Left cardiac atrium (tissue), 4 donors: Measurements from ENCODE around the gene ADAMTS17. TPM values are rescaled to one million over a fixed set of nuclear protein-coding genes. Genes with fewer than 3 reads are reported as not detected.
A peak's percentile ranks its signal among the peaks of the same experiment; 100 is the strongest.
"Not testable (repeated sequence)": the region's sequence is repeated elsewhere in the genome, so short reads cannot be mapped to it uniquely, and the experiment has no call there.

ENCODE experiments used
- ATAC-seq, 2 donors: fragments of 200-7000 bp; cut with Tn5 transposase; one replicate each; pipeline ENCODE4 v1.9.1; 2020; ENCODE audit warnings: mild to moderate bottlenecking in 2 of 2, moderate library complexity in 2 of 2
- DNase-seq: peaks from one replicate; pipeline ENCODE4 v3.0.0-alpha.2; 2020
- intact Hi-C, 2 donors: fragments of 100-400 bp; cut with DNase I; formaldehyde crosslinking; loops; one replicate each; pipeline versions ENCODE4 v1.14.1 to v1.15.1; 2022 to 2023
- total RNA-seq, 2 donors: library from RNA; stranded (reverse); fragmentation: NEBNext Ultra II Directional; extraction: Animal tissue kit (Norgen Biotek cat#: 25700); gene quantifications; one replicate each; pipeline ENCODE4 v1.2.1, GENCODE V29; 2021
- donor health status: DM: no; HTN: yes; CAD: no.
- donor health status: DM: no; HTN: yes; CAD: no; lungs with severe emphysema.
- donor health status: DM: yes; HTN: yes; CAD: no.
- donor health status: Dilated cardiomyopathy.

Gene ADAMTS17
- total RNA-seq, 2 donors from 2014 or later, result 3.2 to 6.3 TPM

DNA sequence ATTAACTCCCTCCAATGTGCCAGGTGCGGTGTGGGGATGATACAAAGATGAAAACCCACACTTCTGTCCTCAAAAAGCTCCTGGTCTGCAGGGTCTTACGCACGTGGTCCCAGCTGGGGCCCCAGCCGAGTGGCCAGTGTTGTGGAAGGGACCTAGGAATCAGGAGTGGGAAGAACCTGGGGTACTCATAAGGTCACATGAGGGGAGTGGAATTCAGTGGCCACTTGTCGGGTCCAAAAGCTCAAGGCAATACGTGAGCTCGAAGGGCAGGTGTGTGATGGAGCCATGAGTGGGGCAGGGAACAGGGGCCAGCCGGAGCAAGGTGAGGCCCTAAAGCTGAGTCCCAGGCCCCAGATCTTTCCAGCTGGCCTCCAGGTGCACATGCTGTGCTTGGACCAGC is 348.5 kb downstream of the ADAMTS17 start:
- ATAC-seq (no peak), DNase-seq (no peak)
- intact Hi-C loops, result no loop called here

DNA sequence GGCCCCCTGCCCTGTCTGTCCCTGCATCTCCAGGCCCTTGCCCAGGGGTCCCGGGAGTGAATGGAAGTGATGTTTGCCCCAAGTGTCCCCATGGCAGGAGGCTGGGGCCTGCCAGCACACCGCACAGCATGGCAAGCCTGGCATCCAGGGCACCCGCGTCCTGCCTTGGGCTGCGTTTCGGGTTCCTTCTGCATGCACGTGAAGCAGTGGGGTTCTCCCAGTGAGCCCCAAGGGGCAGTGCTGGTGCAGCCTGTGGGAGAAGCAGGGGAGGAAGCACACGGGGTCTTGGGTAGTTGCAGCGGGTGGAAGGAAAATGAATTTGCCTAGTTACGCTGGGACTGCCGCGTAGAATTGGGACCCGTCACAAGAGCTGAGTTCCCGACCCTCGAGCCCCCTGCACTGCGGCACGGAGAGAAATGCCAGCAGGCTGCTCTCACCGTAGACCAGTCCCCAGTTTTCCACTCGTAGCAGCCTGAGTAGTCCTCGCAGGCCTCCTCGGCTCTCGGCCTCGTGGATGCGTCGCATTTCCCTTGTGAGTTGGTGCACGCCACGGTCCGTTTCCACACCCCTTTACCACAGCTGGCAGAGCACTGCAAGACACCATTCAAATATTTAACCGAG is 349.1 kb downstream of the ADAMTS17 start:
- DNase-seq (no peak), ATAC-seq (no peak)

DNA sequence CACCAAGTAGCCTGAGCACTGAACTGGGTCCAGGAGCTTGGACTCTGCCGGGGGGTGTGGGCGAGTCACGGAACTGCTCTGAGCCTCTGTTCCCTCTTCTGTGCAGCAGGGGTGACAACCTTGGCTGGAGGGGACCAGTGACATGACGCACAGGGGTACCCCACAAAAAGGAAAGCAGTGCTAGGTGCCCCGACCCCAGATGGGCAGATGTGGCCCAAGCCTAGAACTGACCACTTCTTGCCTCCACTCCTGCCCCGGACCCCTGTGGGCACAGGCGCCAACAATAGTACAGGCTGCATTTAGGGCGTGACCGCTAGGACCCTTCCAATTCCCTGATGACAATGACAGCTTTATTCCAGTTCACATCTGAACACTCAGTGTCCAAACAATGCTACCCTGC is 352.7 kb downstream of the ADAMTS17 start:
- ATAC-seq (no peak), DNase-seq (no peak)
- intact Hi-C loops, result no loop called here

More for the DNA sequence above, 349.1 kb downstream of the ADAMTS17 start:
- intact Hi-C loops, result no loop called here

DNA sequence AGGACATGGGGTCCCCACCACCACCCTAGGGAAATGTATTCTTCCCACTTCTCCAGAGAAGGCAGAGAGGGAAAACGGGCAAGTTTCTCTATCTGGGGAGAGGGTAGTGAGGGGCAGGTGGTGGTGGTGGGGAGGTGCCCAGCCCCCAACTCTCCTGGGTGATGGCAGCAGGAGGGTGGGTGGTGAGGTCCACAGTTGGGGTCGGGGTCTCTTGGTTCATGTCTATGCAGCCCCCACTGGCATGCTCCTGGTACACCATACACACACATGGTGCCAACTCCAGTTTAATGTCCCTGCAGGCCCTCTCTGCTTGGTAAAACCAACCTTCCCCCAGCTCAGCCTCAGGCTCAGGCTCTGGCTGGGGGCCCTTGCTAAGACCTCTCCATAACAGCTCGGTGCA is 354.1 kb downstream of the ADAMTS17 start:
- DNase-seq (no peak), ATAC-seq (no peak)
- intact Hi-C loops, result no loop called here

DNA sequence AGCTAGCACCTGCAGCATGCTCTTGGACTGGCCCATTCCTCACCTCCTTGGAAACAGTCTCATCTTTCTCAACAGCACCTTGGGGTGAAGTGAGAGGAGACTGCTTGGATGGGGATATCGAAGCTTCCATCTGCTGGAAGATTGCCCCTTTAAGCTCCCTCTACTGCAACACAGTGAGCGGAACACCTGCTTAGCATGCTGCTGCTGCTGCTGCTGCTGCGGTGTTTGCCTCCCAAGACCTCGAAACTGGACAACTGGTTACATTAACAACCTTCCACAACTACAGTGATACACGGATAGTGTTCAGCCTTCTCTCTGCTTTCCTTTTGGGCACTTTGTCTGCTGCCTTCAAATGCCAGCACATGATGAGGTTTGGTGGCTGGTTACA is 354.7 kb downstream of the ADAMTS17 start:
- no peak for DNase-seq
- no peak for ATAC-seq
- intact Hi-C loops, result no loop called here

DNA sequence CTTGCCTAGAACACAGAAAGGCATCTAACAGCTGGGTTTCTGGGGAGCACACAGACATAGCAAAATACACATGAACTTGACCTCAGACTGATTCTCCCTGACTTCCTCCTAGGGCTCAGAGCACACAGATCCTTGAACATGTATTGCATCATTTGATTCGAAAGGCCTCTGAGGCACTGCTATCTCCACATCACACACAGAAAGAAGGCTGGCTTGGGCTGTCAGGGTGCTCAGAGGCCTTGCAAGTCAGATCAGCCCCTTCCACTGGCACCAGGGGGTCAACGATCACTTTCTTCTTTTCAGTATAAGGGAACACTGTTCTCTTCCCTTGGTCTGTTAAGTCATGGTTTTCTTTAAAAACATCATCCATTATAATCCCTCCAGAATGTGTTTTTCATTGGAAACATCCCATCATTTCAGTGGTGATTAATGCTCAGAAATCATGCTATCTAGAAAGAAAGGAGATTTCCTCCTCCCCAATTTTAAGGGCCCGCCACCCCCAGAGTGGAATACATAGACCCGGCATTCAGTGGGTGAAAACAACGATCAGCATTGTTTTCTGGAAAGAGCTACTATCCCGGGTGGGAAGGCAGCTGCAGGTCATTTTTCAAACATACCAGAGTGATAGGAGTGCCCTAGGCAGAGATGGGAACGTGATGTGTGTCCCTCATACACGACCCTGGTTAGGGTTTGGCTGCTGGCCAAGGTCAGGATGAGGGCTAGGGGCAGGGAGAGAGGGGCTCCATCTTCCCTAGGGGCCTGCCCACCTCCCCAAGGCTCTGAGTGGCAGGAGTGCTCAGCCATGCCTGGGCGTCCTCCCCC is 355.3 kb downstream of the ADAMTS17 start:
- intact Hi-C loops, result no loop called here
- ATAC-seq (no peak), DNase-seq (no peak)

DNA sequence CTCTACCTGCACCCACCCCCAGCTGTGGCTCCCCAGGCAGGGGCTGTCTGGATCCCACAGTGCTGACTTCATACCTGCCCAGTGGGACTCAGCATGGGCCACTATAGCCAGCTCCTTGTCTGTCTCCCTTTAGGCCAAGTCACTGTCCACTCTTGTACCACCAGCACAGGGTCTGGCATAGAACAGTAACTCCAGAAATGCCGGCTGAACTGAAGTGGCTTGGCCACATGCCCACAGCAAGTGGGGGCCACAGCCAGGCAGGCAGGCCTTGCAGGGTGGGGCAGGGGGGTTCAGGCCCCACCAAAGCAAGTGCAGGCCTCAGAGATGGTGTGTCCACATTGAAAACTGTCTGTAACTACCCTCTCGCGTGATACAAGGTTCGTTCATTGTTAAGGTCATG is 355.9 kb downstream of the ADAMTS17 start:
- intact Hi-C loops, result no loop called here
- DNase-seq (no peak), ATAC-seq (no peak)

DNA sequence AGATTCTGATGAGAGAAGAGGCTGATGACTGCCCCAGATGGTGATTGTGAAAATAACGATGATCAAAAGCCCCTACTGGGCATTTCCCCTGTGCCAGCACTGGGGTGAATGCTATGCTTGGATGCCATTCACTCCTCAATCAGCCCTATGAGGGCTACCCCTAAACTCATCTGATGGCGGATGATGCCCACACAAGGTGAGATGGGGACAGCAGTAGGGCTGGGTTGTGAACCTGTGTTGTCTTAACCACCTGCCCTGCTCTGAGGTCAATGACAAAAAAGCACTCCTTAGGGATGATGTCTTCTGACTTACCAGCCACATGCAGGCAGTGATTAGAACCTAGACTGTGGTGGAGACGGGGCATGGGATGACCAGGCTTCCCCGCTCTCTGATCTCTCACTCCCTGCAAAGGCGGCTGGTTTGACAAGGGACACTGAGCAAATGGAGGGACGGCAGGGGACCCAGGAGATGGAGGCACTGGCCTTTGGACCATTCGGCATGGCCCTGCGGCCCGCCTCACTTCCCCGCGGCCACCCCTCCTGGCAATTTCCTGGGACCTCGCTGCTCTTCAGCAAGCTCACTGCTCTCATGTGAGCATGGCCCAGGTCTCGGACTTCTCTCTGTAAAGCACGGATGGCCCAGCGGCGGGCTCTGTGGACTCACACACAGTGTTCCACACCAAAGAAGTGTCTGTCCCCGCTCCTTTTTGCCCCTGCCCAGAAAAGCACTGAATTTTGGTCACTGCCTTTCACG is 357.1 kb downstream of the ADAMTS17 start:
- ATAC-seq, result no peak
- intact Hi-C loops, result no loop called here
- no peak for DNase-seq

DNA sequence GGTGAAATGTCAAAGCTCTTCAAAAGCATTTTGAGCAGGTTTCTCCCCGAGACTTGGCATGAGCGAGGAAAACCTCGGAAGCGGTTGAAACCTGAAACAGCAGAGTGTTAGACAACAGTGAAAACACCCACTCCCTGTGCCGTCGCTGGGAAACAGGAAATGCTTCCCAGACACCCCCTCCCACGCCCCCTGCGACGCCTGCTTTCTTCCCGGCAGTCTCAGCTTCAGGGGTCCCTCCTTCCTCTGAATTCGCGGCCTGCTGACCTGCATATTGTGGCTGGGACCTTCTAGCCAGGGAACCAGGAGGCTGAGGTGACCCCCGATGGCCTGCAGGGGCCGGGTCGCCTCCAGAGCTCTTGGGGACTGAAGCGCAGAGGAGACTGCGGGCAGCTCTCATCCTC is 357.9 kb downstream of the ADAMTS17 start:
- DNase-seq (no peak), ATAC-seq (no peak)
- intact Hi-C loops, result no loop called here

DNA sequence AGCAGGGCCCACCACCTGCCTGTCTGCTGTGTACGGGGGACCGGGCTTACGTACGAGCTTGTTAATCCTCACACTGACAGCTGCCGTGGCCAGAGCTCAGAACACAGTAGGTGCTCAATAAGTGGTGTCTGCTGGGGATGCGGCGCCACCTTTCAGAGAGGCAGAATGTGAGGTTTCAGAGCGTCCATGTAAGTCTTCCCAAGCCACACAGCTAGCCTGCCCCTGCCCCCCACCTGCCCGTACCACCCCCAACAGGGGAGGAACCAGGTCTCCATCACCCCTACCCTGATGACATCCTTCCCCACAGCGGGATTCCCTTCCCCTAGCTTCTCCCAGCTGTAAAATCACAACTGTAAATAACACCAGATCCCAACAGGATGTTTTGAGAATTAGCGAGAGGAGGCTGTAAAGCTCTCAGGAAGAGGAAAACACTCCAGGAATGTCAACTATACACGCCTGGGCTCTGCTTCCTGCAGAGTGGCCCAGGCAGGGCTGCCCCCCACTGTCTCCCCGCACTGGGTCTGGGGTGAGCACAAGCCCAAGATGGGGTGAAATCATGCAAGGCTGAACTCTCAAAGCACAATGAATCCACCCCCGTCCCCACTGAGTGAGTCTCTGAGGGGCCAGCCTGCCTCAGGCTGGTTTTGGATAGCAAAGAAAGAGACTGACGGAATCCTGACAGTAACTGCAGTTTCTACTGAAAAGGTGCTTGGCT is 358.4 kb downstream of the ADAMTS17 start:
- peak in 1 of 2 donors; percentile 21 for ATAC-seq
- no peak for DNase-seq
- intact Hi-C loops, result no loop called here

DNA sequence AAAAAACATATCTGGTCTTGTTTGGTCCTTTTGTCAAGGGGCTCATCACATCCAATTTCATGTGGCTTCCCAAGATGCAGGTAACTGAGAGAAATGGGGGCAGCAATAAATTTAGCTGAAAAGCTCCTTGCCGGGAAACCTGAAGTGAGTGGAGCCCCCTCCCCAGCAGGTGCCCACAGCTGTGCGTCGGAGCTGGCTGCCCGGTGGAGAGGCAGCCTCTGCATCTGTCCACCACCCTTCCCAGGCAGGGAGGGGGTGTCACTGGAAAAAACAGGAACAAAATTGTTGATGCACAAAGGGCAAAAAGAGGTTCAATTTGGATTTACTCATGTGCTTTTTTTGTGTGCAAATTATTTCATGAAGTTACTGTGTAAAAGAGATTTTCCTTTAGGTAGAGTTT is 359.1 kb downstream of the ADAMTS17 start:
- ATAC-seq (no peak), DNase-seq (no peak)
- intact Hi-C loops, result no loop called here

DNA sequence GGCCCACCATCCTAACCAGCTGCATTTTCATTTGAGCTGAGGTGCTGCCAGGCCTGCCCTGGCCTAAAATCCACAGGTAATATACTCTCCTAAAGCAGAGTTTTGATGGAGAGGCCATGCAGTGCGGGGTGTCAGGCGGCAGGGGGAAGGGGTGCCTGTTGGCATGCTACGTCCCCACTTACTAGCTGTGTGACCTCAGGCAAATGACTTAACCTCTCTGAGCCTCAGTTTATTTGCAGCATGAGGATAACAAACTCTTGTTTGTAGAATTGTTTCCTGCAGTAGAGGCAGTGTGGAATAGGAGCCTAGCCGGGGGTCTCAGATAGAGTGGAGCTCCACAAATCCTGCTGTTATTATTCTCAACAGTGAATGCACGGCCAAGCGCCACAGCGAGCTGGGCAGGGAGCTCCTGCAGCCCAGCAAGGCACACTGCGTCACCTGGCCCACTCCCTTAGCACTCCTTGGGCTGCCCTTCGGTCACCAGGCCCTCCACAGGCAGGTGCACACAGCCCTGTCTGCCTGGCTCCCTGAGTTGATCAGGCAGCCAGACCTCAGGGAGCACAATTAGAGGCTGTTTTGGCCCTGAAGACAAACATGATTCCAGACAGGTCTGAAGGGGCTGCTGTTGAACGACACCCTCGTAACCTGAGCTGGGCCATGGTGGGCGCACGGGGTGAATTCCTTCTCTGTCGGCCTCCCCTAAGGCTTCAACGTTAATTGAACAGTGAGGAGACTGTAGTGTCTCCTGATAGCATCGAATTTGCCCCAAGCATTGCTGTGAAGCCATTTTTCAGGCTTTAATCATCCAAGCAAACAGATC is 359.7 kb downstream of the ADAMTS17 start:
- ATAC-seq (no peak), DNase-seq (no peak)
- intact Hi-C loops, result no loop called here

DNA sequence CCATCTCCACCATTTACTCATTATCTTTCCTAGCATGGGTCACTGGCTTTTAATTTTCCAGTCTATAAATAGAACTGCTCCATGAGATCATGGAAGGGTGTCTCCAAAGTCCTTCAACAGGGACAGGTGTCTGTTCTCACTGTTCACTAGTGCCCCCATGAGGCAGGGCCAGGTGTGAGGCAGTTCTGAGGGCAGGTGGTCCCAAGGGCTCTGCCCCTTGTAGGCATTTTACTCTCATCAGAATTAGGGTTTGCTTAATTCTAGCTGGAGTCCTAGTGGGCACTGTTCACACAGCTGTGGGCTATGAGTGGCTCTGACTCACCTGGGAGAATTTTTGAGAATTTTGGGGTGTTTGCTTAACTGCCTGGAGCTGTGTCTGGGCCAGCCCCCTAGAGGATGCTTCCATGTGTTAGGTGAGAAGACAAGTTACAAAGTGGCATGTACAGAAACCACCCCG is 360.6 kb downstream of the ADAMTS17 start:
- intact Hi-C loops, result no loop called here
- DNase-seq, result no peak
- ATAC-seq, result peak in 1 of 2 donors; percentile 40

DNA sequence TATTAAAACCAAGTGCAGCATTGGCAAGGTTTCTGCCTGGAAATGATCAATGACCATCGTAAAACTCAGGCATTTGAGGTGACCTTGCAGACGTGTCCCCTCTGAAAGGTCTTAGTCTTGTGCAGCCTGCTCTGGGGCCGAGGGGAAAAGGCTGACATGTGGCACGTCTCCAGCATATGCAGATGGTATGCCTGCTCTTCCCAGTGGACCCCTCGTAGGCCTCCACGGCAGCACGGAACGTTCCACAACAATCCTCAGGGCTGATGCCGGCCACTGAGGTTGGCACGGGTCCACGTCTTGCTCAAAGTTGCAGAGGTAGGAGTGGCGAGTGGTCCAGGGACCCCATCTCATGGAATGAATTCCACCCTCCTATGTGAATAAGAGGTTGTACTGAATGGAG is 361.0 kb downstream of the ADAMTS17 start:
- ATAC-seq (no peak), DNase-seq (no peak)
- intact Hi-C loops, result no loop called here

DNA sequence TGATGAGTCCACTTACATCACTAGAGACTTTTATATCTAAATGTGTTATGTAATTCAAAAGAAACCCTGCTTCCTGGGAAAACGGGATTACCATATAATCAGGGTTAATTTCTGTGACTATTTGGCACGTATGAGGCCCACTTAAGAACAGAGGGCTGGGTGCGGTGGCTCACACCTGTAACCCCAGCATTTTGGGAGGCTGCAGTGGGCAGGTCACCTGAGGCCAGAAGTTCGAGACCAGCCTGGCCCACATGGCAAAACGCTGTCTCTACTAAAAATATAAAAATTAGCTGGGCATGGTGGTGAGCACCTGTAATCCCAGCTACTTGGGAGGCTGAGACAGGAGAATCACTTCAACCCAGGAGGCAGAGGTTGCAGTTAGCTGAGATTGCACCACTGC is 361.9 kb downstream of the ADAMTS17 start:
- intact Hi-C loops, DNase-seq, ATAC-seq: not testable (repeated sequence)

DNA sequence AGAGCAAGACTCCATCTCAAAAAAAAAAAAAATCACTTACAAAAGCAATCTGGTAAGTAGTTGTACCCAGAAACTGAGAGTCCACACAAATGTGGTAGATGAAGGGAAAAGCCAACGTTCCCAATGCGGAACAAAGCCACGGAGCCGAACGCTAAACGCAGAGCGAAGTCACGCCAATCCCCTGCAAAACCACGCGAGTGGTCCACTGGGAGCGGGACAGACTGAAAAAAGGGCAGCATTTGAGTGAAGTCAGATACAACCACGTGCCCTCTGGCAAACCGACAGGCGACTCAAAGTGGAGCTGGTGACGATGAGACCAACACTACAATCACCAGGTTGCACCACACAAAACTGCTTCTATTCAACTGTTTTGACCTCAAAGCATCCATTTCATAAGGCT is 362.4 kb downstream of the ADAMTS17 start:
- intact Hi-C loops, result no loop called here
- DNase-seq (no peak), ATAC-seq (no peak)

DNA sequence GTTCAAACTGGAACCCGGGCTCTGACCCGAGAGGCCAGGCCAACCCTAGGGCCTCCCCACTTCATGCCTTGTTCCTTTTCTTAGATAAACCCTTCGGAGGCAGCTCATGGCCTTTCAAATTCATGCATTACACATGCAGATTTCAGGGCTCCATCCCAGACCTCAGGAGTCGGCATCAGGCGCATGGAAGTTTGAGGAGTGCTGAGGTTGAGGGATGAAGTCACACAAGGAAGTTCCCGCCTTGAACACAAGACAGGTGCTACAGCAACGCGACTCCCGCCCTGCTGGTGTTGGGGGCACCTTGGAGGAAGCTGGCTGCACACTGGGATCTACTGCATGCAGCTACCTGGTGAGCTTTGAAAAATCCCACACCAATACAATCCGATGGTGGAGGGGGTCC is 363.3 kb downstream of the ADAMTS17 start:
- no peak for ATAC-seq
- no peak for DNase-seq

DNA sequence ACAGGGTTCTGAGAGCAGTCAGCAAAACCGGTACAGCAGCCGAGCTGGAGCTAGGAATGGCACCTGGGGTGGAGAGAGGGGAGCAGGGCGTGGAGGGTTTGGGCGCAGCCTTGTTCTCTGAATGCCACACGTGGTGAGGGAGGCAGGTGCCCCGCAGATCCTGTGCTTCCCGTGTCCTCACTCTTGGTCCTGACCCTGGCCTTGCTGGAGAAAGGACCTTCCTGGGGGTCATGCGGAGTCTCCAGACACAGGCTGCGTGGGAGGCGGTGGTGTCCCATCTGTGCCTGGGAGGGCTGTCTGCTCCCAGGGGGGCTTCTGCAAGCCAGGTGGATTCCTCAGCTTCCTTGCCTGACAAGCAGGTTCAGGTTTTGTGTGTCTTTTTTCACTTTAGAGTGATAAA is 363.8 kb downstream of the ADAMTS17 start:
- DNase-seq, result no peak
- ATAC-seq, result no peak
- intact Hi-C loops, result no loop called here

More for the DNA sequence above, 363.3 kb downstream of the ADAMTS17 start:
- intact Hi-C loops, result no loop called here

DNA sequence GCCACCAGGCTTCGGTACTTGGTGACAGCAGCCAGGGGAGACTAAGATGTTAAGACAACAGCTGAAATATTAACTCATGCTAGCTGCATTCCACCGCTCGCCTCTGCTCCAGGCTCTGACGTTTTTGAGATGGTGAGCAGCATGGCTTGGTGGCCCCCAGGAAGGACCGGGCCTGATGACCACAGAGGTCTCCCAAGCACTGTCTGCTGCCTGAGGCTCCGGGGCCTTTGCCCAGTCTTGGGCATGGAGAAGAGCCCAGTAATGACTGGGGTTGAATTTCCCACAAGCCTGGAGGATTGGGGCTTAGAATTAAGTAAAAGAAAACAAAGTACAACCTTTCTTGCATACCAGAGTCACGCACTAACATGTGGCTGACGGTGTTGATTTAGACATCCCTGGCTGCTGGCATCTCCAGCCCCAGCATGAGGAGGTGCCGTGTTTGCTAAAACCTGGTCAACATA is 364.9 kb downstream of the ADAMTS17 start:
- intact Hi-C loops, result no loop called here

More for the DNA sequence above, 364.9 kb downstream of the ADAMTS17 start:
- ATAC-seq (peak; percentile 21 to 35), DNase-seq (no peak)
